ENCODE measurements around the gene ABHD17B. TPM values are rescaled to one million over a fixed set of nuclear protein-coding genes. Genes with fewer than 3 reads are reported as not detected.

ABHD17B gene
- total and polyA plus RNA-seq, 10 of the 15 experiments (the other 5 are each of a cell fraction or from before 2014, with no cell fraction given) = 3.5 to 21.4 (median 16.6) TPM

DNA sequence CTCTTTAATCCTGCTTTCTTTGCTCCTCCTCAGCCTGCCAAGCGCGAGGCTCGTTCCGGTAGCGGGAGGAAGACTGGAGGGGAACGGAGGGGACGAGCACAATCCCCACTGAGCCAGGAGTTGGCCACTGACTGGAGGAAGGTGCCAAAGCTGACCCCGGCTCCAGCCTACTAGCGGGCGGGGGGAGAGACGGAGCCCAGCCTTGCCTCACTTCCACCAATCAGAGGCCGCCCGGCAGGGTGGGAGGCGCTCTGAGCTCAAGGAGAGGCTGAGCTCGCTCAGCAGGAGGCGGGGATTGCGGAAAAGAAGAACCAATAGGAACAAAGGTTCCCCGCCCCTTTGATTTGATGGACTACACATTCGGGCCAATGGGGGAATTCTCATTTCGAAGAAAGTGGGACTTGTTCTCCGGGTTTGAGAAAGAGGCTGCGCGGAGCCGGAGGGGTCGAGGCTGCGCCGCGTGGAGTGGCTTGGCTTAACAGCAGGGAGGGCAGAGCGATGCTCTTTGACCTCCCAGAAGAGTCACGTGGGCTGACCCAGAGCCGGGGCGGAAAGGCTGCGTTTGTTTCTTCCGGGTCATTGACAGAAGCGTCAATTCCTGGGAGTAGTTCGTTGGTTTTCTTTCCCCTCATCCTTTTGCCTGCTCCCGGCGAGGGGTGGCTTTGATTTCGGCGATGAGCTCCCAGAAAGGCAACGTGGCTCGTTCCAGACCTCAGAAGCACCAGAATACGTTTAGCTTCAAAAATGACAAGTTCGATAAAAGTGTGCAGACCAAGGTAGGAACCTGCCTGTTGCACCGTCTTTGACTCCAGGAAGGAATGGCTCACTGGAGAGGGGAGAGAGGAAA, at the start of gene ABHD17B, which contains the start of gene C9orf85 (continued):
- TF ChIP-seq, protein P1, sequence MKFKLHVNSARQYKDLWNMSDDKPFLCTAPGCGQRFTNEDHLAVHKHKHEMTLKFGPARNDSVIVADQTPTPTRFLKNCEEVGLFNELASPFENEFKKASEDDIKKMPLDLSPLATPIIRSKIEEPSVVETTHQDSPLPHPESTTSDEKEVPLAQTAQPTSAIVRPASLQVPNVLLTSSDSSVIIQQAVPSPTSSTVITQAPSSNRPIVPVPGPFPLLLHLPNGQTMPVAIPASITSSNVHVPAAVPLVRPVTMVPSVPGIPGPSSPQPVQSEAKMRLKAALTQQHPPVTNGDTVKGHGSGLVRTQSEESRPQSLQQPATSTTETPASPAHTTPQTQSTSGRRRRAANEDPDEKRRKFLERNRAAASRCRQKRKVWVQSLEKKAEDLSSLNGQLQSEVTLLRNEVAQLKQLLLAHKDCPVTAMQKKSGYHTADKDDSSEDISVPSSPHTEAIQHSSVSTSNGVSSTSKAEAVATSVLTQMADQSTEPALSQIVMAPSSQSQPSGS (IDR thresholded peaks at IDR 0.05; ENCODE audit: low read length) = no peak
- TF ChIP-seq ASH2L (IDR thresholded peaks at IDR 0.05; ENCODE audit: borderline replicate concordance, low read depth) = peak; percentile 81; the same call in 1 of the 2 replicates
- TF ChIP-seq CHD2 (IDR thresholded peaks at IDR 0.05; ENCODE audit: borderline replicate concordance, low read depth, low read length) = peak; percentile 91
- TF ChIP-seq CUX1 (IDR thresholded peaks at IDR 0.05; ENCODE audit: insufficient replicate concordance, low read depth, low read length) = no peak
- no peak for TF ChIP-seq SUZ12 (IDR thresholded peaks at IDR 0.05; ENCODE audit: unreplicated experiment)
- TF ChIP-seq FOXK2 (IDR thresholded peaks at IDR 0.05) = no peak
- peak; percentile 99 for TF ChIP-seq NR2C1 (IDR thresholded peaks at IDR 0.05)
- no peak for TF ChIP-seq SUPT20H (IDR thresholded peaks at IDR 0.05; ENCODE audit: borderline replicate concordance, control insufficient read depth, low read depth, low read length)
- peak; percentile 87 for TF ChIP-seq NFYB (IDR thresholded peaks at IDR 0.05; ENCODE audit: insufficient read depth, low read depth, low read length)
- TF ChIP-seq SREBF1 (IDR thresholded peaks at IDR 0.05; ENCODE audit: low read length) = peak; percentile 67; the same call in 1 of the 2 replicates
- TF ChIP-seq MLLT1 (IDR thresholded peaks at IDR 0.05) = peak; percentile 41; the same call in 1 of the 2 replicates
- 0 out of 2 replicates have a peak, but pooled peaks have one; percentile 34 for TF ChIP-seq SPI1 (IDR thresholded peaks at IDR 0.05; ENCODE audit: borderline replicate concordance, insufficient read depth, low read depth, low read length)
- no peak for TF ChIP-seq YBX1 (IDR thresholded peaks at IDR 0.05)
- TF ChIP-seq MTA3 (IDR thresholded peaks at IDR 0.05; ENCODE audit: borderline replicate concordance, low read length) = no peak
- peak; percentile 52; the same call in 1 of the 2 replicates for TF ChIP-seq IKZF1 (conservative IDR thresholded peaks at IDR 0.05)
- TF ChIP-seq POLR2AphosphoS5 (IDR thresholded peaks at IDR 0.05; ENCODE audit: low read length) = peak; percentile 99
- peak; percentile 33; the same call in 1 of the 2 replicates for TF ChIP-seq YY1 (IDR thresholded peaks at IDR 0.05; ENCODE audit: low read depth, low read length)
- peak; percentile 68; the same call in 1 of the 2 replicates for TF ChIP-seq CREB1 (IDR thresholded peaks at IDR 0.05; ENCODE audit: low read depth)
